ENCODE data around the gene FAM204A. TPM values are rescaled to one million over a fixed set of nuclear protein-coding genes. Genes with fewer than 3 reads are reported as not detected.

The FAM204A gene
- total and polyA plus RNA-seq, 10 of the 15 experiments (the other 5 are each of a cell fraction or from before 2014, with no cell fraction given): 24.5 to 96.0 (median 67.6) TPM

- Histone ChIP-seq H3K36me3 (ENCODE audit: control insufficient read depth in 2 of 2, insufficient read depth in 2 of 2, low read length in 1 of 2) (peaks cover 0 to 24% of the 10 kb centered on the region in 2 experiments; a peak in 3 of 4 replicates), H3K27ac (ENCODE audit: control insufficient read depth, insufficient read depth) (no peak overlapping the region), H4K20me1 (ENCODE audit: control insufficient read depth, insufficient read depth) (no peaks in the 10 kb centered on the region), H3K4me2 (ENCODE audit: control insufficient read depth, insufficient read depth) (no peak overlapping the region), H3K4me1 (ENCODE audit: control insufficient read depth, insufficient read depth, low read length) (peaks cover 3% of the 10 kb centered on the region; the same call in 1 of the 2 replicates), H3K79me2 (ENCODE audit: control insufficient read depth, insufficient read depth, low read length) (no peaks in the 10 kb centered on the region), H3K9me3 (replicated peaks; ENCODE audit: control insufficient read depth, insufficient read depth, low read length) (no peaks in the 10 kb centered on the region), H2AFZ (ENCODE audit: control insufficient read depth, low read depth, low read length) (no peak overlapping the region), H3K27me3 (replicated peaks in 1 of 2; ENCODE audit: control insufficient read depth in 2 of 2, insufficient read depth in 2 of 2, low read length in 1 of 2) (no peaks in the 10 kb centered on the region), H3K9ac (ENCODE audit: control insufficient read depth, insufficient read depth, low read length) (no peak overlapping the region), H3K4me3 (no peak overlapping the region)
- in situ Hi-C loops (cut with MboI) (no loop called here), intact Hi-C loops (cut with micrococcal nuclease; ENCODE audit: unreplicated experiment) (no loop called here)
- BruUV-seq (replicated peaks): no TSS peak
- SMC1A ChIA-PET (ENCODE audit: uncharacterized antibody, unreplicated experiment): no interaction called here
- WGBS (ENCODE audit: insufficient coverage, insufficient replicate concordance, low lambda C conversion rate, missing lambda C conversion rate): 97% methylated on average over 6 of the region's 6 CpGs
- ATAC-seq: no peak
- RAD21 ChIA-PET (ENCODE audit: unreplicated experiment): interaction anchor here (1.0 kb wide), 1 partner anchor 9 kb away, joined by 3 read pairs; no protein-coding TSS in a partner anchor
- POLR2A ChIA-PET: no interaction called here
- FAIRE-seq: peak; percentile 44
- no peak for DNase-seq (ENCODE audit: low read depth, low spot score)
- CTCF ChIA-PET: no interaction called here
- TF ChIP-seq MAX (IDR thresholded peaks at IDR 0.05; ENCODE audit: low read depth, low read length): no peak
- TF ChIP-seq ATF3 (IDR thresholded peaks at IDR 0.05; ENCODE audit: borderline replicate concordance, extremely low read depth, low read depth, low read length): no peak
- no peak for TF ChIP-seq MTA2 (IDR thresholded peaks at IDR 0.05; ENCODE audit: low read depth)
- TF ChIP-seq ZNF622 (IDR thresholded peaks at IDR 0.05): no peak
- TF ChIP-seq DPF2 (IDR thresholded peaks at IDR 0.05): no peak
- TF ChIP-seq ZBTB33 (IDR thresholded peaks at IDR 0.05): no peak
- TF ChIP-seq YBX1 (IDR thresholded peaks at IDR 0.05): no peak
- TF ChIP-seq ELK1 (IDR thresholded peaks at IDR 0.05; ENCODE audit: low read depth, low read length): no peak
- TF ChIP-seq NFIC (IDR thresholded peaks at IDR 0.05; ENCODE audit: low read depth, low read length): no peak
- TF ChIP-seq ASH2L (IDR thresholded peaks at IDR 0.05; ENCODE audit: borderline replicate concordance, low read depth): no peak
- no peak for TF ChIP-seq IKZF2 (IDR thresholded peaks at IDR 0.05)
- TF ChIP-seq NFXL1 (IDR thresholded peaks at IDR 0.05; ENCODE audit: borderline replicate concordance): no peak
- TF ChIP-seq GABPA (IDR thresholded peaks at IDR 0.05; ENCODE audit: low read depth): no peak
- TF ChIP-seq NR2F1 (conservative IDR thresholded peaks at IDR 0.05): no peak
- no peak for TF ChIP-seq EZH2 (IDR thresholded peaks at IDR 0.05; ENCODE audit: borderline replicate concordance, control insufficient read depth, low read depth, low read length)
- no peak for TF ChIP-seq SUZ12 (IDR thresholded peaks at IDR 0.05; ENCODE audit: unreplicated experiment)
- TF ChIP-seq ZNF207 (IDR thresholded peaks at IDR 0.05; ENCODE audit: borderline replicate concordance): no peak
- no peak for TF ChIP-seq ZNF274 (IDR thresholded peaks at IDR 0.05; ENCODE audit: insufficient read depth, insufficient read length)
- no peak for TF ChIP-seq TCF12 (IDR thresholded peaks at IDR 0.05; ENCODE audit: low read depth, low read length)
Measured at GRCh38 chr10:118321724-118322575, 20.2 kb downstream of the FAM204A start.
